ENCODE measurements around the gene CLDN1.

The CLDN1 gene

GRCh38 chr3:190345027-190345821 is 23.0 kb upstream of the CLDN1 start:
- Mint-ChIP-seq H3K4me1 (ENCODE audit: low read depth) (no peaks in the 10 kb centered on the region), H3K4me3 (no peak overlapping the region), H3K9me3 (peaks cover 12% of the 10 kb centered on the region), H3K36me3 (ENCODE audit: low read depth) (no peaks in the 10 kb centered on the region), H3K27me3 (peaks cover 18% of the 10 kb centered on the region), H3K27ac (no peak overlapping the region)

GRCh38 chr3:190340071-190340470 is 17.8 kb upstream of the CLDN1 start:
- Mint-ChIP-seq H3K4me3 (no peak overlapping the region), H3K9me3 (peaks cover 8% of the 10 kb centered on the region), H3K4me1 (ENCODE audit: low read depth) (no peaks in the 10 kb centered on the region), H3K27me3 (peaks cover 4% of the 10 kb centered on the region), H3K27ac (no peak overlapping the region), H3K36me3 (ENCODE audit: low read depth) (no peaks in the 10 kb centered on the region)

- Mint-ChIP-seq H3K4me1 (ENCODE audit: low read depth) (no peaks in the 10 kb centered on the region), H3K27ac (no peak overlapping the region), H3K27me3 (peaks cover 4% of the 10 kb centered on the region), H3K4me3 (no peak overlapping the region), H3K36me3 (ENCODE audit: low read depth) (no peaks in the 10 kb centered on the region), H3K9me3 (peaks cover 8% of the 10 kb centered on the region)
These were observed 16.9 kb upstream of the CLDN1 start for GRCh38 chr3:190339130-190339529.

DNA sequence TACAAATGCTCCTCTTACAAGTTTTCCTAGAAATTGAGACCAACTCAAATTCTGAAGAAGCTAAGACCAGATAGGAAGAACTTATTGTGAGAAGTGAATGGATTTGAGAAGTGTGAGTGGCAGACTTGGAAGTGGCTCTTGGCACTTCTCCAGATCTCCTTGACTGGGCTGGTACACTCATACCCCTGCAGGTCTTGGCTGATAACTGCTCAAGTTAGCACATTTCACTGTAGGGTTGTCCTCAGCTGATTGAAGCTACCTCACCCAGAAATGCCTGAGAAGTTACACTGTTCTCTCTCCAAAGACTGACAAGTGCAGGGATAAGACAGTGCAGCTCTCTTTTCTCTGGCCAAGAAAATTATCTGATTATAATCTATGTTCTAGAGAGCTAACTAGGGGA is 16.5 kb upstream of the CLDN1 start:
- Mint-ChIP-seq H3K27ac (no peak overlapping the region), H3K27me3 (peaks cover 3% of the 10 kb centered on the region), H3K9me3 (peaks cover 8% of the 10 kb centered on the region), H3K4me3 (no peak overlapping the region), H3K4me1 (ENCODE audit: low read depth) (no peaks in the 10 kb centered on the region), H3K36me3 (ENCODE audit: low read depth) (no peaks in the 10 kb centered on the region)

GRCh38 chr3:190337301-190337700 is 15.1 kb upstream of the CLDN1 start:
- Mint-ChIP-seq H3K27ac (no peak overlapping the region), H3K4me3 (no peak overlapping the region), H3K27me3 (peaks cover 7% of the 10 kb centered on the region), H3K4me1 (ENCODE audit: low read depth) (no peaks in the 10 kb centered on the region), H3K36me3 (ENCODE audit: low read depth) (no peaks in the 10 kb centered on the region), H3K9me3 (peaks cover 8% of the 10 kb centered on the region)

GRCh38 chr3:190336516-190337189 is 14.4 kb upstream of the CLDN1 start:
- Mint-ChIP-seq H3K9me3 (peaks cover 8% of the 10 kb centered on the region), H3K4me3 (no peak overlapping the region), H3K36me3 (ENCODE audit: low read depth) (no peaks in the 10 kb centered on the region), H3K27ac (no peak overlapping the region), H3K4me1 (ENCODE audit: low read depth) (no peaks in the 10 kb centered on the region), H3K27me3 (peaks cover 7% of the 10 kb centered on the region)

DNA sequence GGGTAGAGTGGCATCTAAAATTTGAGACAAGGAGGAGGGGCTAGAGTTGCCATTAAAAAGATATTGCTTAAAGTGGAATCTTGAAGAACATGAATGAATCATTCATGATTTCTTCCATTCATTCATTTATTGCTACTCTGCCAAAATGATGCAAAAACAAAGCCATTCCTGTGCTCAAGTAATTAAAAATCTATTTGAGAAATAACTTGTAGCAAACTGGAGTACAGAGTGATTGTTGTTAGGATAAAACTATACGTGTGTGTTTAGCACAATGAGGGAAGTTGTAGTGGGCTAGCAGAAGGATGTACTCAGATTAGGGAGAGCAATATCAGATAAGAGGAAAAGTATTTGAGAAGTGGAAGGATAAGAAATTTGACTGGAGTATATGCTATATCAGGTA is 11.7 kb upstream of the CLDN1 start:
- no peaks in the 10 kb centered on the region for H3K36me3 Mint-ChIP-seq (ENCODE audit: low read depth)
- H3K9me3 Mint-ChIP-seq, result no peaks in the 10 kb centered on the region
- H3K27me3 Mint-ChIP-seq, result peaks cover 18% of the 10 kb centered on the region
- no peak overlapping the region for H3K27ac Mint-ChIP-seq
- H3K4me1 Mint-ChIP-seq (ENCODE audit: low read depth), result no peaks in the 10 kb centered on the region
- no peak overlapping the region for H3K4me3 Mint-ChIP-seq

DNA sequence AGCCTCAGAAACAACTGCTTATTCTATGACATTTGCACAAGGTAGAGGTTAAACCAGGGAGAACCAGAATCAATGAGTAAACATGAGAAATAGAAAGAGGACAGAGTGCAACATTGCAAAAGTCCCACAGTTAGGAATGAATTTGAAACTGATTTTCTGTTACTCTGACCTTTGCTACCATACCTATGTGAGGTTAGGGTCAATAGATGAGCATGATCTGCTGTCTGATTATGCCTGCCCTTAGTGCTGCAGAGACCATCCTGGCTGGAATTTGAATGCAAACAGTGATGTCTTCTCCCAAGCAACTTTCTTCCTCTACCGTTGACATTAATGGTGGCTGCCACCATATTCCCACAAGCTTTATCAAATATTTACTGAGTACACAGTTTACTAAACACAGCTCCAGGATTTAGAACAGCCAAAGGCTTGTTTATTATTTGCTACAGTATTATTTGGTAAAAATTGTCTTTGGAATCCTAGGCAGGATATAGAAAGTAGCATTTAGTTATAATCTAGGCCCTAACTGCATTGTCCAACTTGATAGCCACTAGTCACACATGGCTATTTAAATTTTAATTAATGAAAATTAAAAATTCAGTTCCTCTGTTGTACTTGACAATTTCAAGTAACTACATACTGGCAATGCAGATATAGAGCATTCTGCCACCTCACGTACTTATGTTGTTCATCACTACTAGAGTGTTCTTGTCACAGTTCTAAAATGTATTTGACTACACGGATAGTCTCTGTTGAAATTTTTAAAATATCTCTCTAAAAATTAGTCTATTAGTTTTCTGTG is 8.9 kb upstream of the CLDN1 start:
- no peaks in the 10 kb centered on the region for H3K9me3 Mint-ChIP-seq

DNA sequence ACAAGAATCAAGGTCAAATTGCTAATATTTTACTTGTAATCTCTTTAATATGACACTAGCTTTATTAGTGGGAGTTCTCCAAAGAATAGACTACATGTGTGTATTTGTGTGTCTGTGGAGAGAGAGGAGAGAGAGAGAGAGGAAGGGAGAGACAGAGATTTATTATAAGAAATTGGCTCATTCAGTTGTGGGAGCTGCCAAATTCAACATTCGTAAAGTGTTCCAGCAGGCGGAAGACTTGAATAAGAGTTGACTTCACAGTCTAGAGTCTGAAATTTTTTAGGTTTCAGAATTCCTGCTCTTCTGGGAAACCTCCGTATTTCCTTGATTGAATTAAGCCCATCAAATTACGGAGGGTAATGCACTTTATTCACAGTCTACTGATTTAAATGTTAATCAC is 4.7 kb upstream of the CLDN1 start:
- Mint-ChIP-seq H3K27ac (no peak overlapping the region), H3K9me3 (no peaks in the 10 kb centered on the region), H3K4me3 (no peak overlapping the region), H3K36me3 (ENCODE audit: low read depth) (no peaks in the 10 kb centered on the region), H3K27me3 (peaks cover 48% of the 10 kb centered on the region), H3K4me1 (ENCODE audit: low read depth) (peaks cover 11% of the 10 kb centered on the region)

More for the DNA sequence above, 8.9 kb upstream of the CLDN1 start:
- Mint-ChIP-seq H3K4me3 (no peak overlapping the region), H3K4me1 (ENCODE audit: low read depth) (no peaks in the 10 kb centered on the region), H3K27me3 (peaks cover 33% of the 10 kb centered on the region), H3K36me3 (ENCODE audit: low read depth) (no peaks in the 10 kb centered on the region), H3K27ac (no peak overlapping the region)

DNA sequence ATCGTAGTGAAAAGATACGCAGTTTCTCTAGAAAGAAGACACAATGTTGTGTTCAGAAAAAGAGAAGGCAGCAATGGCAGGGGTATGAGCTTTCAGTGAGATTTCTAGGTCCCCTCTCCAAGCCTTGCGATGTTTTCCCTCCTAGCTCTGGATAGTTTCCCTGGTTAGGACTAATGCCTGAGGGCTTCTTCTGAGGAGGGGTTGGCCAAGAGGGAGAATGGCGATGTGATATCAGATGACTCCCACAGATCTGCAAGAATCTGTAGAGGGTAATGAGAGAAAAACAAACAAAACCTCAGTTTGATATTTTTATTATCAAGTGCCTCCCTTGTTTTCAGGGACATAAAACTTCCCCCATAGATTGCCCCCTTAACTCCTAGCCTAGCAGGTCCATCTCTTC is 4.1 kb upstream of the CLDN1 start:
- H3K27ac Mint-ChIP-seq, result no peak overlapping the region
- no peaks in the 10 kb centered on the region for H3K36me3 Mint-ChIP-seq (ENCODE audit: low read depth)
- H3K4me3 Mint-ChIP-seq, result no peak overlapping the region
- H3K9me3 Mint-ChIP-seq, result no peaks in the 10 kb centered on the region
- peaks cover 11% of the 10 kb centered on the region for H3K4me1 Mint-ChIP-seq (ENCODE audit: low read depth)
- H3K27me3 Mint-ChIP-seq, result peaks cover 53% of the 10 kb centered on the region

- H3K27me3 Mint-ChIP-seq, result peaks cover 58% of the 10 kb centered on the region
- no peaks in the 10 kb centered on the region for H3K9me3 Mint-ChIP-seq
- H3K36me3 Mint-ChIP-seq (ENCODE audit: low read depth), result no peaks in the 10 kb centered on the region
- H3K4me1 Mint-ChIP-seq (ENCODE audit: low read depth), result peaks cover 11% of the 10 kb centered on the region
- no peak overlapping the region for H3K27ac Mint-ChIP-seq
- no peak overlapping the region for H3K4me3 Mint-ChIP-seq
These were observed 3.7 kb upstream of the CLDN1 start for GRCh38 chr3:190325923-190326322.

- Mint-ChIP-seq H3K27me3 (peaks cover 46% of the 10 kb centered on the region), H3K4me1 (ENCODE audit: low read depth) (peaks cover 33% of the 10 kb centered on the region), H3K27ac (no peak overlapping the region), H3K36me3 (ENCODE audit: low read depth) (no peaks in the 10 kb centered on the region), H3K4me3 (peak overlapping the region; percentile 70), H3K9me3 (no peaks in the 10 kb centered on the region)
These were observed 990 bp upstream of the CLDN1 start for GRCh38 chr3:190323246-190323626.

GRCh38 chr3:190322604-190323245 is 479 bp upstream of the CLDN1 start:
- H3K4me3 Mint-ChIP-seq, result peak overlapping the region; percentile 70
- peak overlapping the region; percentile 61 for H3K27ac Mint-ChIP-seq
- peaks cover 38% of the 10 kb centered on the region for H3K4me1 Mint-ChIP-seq (ENCODE audit: low read depth)
- H3K9me3 Mint-ChIP-seq, result no peaks in the 10 kb centered on the region
- H3K36me3 Mint-ChIP-seq (ENCODE audit: low read depth), result no peaks in the 10 kb centered on the region
- peaks cover 45% of the 10 kb centered on the region for H3K27me3 Mint-ChIP-seq

DNA sequence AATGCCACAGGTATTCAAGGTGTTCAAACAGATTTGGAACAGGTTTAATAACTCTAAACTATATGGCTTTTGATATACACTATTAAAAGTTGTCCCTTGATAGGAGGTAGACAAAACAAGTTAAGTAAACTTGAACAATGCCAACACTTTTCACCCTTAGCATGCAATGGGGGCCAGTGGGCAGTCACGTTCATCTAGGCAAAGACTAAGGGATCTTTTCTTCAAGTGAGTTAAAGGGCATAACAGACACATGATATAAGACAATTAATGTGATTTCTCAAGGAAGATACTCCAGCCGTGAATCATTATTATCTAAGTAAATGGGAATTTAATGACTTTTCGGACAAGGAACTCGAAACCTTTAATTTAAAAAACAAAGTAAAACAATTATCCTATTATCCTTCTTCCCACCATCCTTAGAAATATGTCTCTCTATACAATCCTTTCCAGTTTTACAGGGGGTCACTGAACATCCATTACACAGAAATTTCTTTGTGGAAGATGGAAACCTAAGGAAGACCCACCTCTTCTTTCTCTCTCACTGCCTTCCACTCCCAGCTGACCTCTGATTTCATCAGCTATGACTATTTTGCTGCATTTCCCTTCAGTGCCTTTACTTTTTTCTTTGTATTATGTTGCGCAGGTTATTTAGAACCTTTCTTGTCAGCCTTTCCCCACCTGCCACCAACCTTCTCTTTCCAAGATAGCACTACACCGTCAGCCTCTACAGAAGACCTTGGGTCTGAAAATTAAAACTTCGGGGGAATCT is 1.5 kb downstream of the CLDN1 start:
- Mint-ChIP-seq H3K4me3 (no peak overlapping the region), H3K27ac (no peak overlapping the region), H3K4me1 (ENCODE audit: low read depth) (peaks cover 38% of the 10 kb centered on the region), H3K9me3 (no peaks in the 10 kb centered on the region), H3K27me3 (peaks cover 33% of the 10 kb centered on the region), H3K36me3 (ENCODE audit: low read depth) (no peaks in the 10 kb centered on the region)

Data from stimulated activated naive CD8-positive, alpha-beta T cell treated with anti-CD3 and anti-CD28 coated beads, Interleukin-15, Interleukin-2, amounts not matched to agents 100 ng/mL and 50 ng/mL, for 24 hours (primary cell).